HG03064 (cell line): ENCODE measurements around the gene HMX3.
"Not testable (repeated sequence)": the region's sequence is repeated elsewhere in the genome, so short reads cannot be mapped to it uniquely, and the experiment has no call there.

Source experiments
- ATAC-seq: cut with Tn5 transposase; IDR thresholded peaks from one replicate; pipeline ENCODE4 v1.9.1; 2021; ENCODE audit warnings: low read depth; ENCODE audit not compliant: unreplicated experiment

Gene HMX3

GRCh38 chr10:123165445-123166072, 29.8 kb downstream of the HMX3 start:
- no peak for ATAC-seq

GRCh38 chr10:123166618-123167017, 30.8 kb downstream of the HMX3 start:
- ATAC-seq: no peak

DNA sequence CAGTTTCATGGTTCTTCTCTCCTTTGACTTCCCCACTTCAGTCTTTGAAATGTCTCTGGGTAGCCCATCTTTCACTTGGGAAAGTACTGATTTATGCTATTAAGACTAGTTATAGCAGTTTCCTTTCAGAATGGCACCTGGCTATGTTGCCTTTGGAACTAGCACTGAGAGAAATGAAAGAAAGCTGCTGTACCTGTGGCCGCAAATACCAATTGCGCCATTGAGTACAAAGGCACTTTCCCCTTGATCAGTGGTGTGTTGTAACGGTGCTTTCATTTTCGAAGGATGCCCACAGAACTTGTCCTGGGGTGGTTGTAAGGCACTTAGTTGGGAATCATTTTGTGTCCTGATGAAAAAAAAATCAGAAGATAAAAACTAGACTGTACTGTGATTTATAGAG, 35.2 kb downstream of the HMX3 start:
- ATAC-seq: no peak

GRCh38 chr10:123171616-123172015, 35.8 kb downstream of the HMX3 start:
- not testable (repeated sequence) for ATAC-seq

- ATAC-seq: no peak
These were observed 39.9 kb downstream of the HMX3 start for GRCh38 chr10:123175389-123176387.

GRCh38 chr10:123178390-123178789, 42.6 kb downstream of the HMX3 start:
- ATAC-seq: not testable (repeated sequence)

DNA sequence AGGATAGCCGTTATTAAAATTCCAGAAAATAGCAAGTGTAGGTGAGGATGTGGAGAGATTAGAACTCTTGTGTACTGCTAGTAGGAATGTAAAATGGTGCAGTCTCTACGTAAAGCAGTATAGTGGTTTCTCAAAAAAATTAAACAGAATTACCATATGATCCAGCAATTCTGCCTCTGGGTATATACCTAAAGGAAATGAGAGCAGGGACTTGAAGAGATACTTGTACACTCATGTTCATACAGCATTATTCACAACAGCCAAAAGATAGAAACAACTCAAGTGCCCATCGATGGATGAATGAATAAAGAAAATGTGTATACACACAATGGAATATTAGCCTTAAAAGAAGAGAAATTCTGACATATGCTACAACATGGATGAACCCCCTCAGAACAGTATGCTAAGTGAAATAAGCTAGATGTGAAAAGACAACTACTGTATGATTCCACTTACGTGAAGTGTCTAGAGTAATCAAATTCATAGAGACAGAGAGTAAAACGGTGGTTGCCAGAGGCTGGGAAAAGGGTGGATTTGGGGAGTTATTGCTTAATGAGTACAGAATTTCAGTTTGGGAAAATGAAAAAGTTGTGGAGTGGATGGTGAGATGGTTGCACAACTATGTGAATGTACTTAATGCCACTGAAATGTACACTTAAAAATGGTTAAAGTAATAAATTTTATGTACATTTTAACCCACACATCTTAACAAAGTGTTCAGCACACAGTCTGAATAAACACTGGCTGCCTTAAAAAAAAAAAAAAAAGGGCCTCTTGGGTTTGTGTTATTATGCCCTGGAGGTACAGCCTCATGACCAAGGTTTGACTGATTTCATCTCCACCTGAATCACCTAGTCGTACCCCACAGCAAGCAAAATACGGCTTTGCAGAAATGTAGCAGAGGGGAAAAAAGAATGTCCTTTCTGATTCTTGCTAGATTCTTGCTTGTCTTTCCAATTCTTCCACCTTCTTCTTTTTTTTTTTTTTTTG, 44.6 kb downstream of the HMX3 start:
- ATAC-seq: no peak

DNA sequence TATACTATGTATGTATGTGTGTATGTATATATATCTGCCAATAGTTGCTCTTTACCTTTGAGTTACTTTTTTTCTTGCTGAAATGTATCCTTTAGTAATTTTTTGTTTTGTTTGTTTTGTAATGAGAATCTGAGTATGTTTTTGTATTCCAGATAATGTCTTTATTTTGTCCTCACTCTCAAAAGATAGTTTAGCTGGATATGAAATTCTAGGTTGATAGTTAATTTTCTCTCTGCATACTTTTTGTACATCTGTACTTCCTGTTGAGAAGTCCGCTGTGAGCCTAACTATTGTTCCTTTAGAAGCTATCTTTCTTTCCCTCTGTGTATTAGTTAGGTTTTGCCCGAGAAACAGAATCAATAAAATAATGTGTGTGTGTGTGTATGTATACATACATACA, 48.0 kb downstream of the HMX3 start:
- ATAC-seq: no peak

GRCh38 chr10:123187781-123188180, 52.0 kb downstream of the HMX3 start:
- no peak for ATAC-seq
